ENCODE results near the gene TUT4. TPM values are rescaled to one million over a fixed set of nuclear protein-coding genes. Genes with fewer than 3 reads are reported as not detected.

The TUT4 gene
- total and polyA plus RNA-seq, 8 donors, result 37.5 to 138 (median 116) TPM

- intact Hi-C loops (cut with DNase I), result no loop called here
- H3K27ac ChIP-seq, result no peak overlapping the region
- no peak overlapping the region for H3K4me3 ChIP-seq
- ATAC-seq (no peak), DNase-seq (no peak)
- H3K4me1 ChIP-seq, result no peaks in the 10 kb centered on the region
- no peak for TF ChIP-seq CTCF (IDR thresholded peaks at IDR 0.05)
- peaks cover 0 to 17% of the 10 kb centered on the region in 2 donors for H3K36me3 ChIP-seq
- no peaks in the 10 kb centered on the region for H3K27me3 ChIP-seq
- no peaks in the 10 kb centered on the region for H3K9me3 ChIP-seq
These were observed 75.9 kb downstream of the TUT4 start for GRCh38 chr1:52476943-52477342.

GRCh38 chr1:52474807-52475206, 78.1 kb downstream of the TUT4 start:
- Histone ChIP-seq H3K4me1 (no peaks in the 10 kb centered on the region), H3K27ac (no peak overlapping the region), H3K36me3 (peaks cover 0 to 17% of the 10 kb centered on the region in 2 donors), H3K27me3 (no peaks in the 10 kb centered on the region), H3K9me3 (no peaks in the 10 kb centered on the region), H3K4me3 (no peak overlapping the region)
- intact Hi-C loops (cut with DNase I), result no loop called here
- ATAC-seq (no peak), DNase-seq (no peak)
- TF ChIP-seq CTCF (IDR thresholded peaks at IDR 0.05), result no peak

- intact Hi-C loops (cut with DNase I), result no loop called here
- DNase-seq, result no peak
These were observed 79.9 kb downstream of the TUT4 start for GRCh38 chr1:52473039-52473438.

GRCh38 chr1:52472384-52472783, 80.5 kb downstream of the TUT4 start:
- H3K27me3 ChIP-seq, result no peaks in the 10 kb centered on the region
- intact Hi-C loops (cut with DNase I), result no loop called here
- no peak overlapping the region for H3K27ac ChIP-seq
- DNase-seq (no peak), ATAC-seq (no peak)
- peaks cover 0 to 17% of the 10 kb centered on the region in 2 donors for H3K36me3 ChIP-seq
- no peaks in the 10 kb centered on the region for H3K4me1 ChIP-seq
- TF ChIP-seq CTCF (IDR thresholded peaks at IDR 0.05), result no peak
- H3K9me3 ChIP-seq, result no peaks in the 10 kb centered on the region
- H3K4me3 ChIP-seq, result no peak overlapping the region

More at GRCh38 chr1:52473039-52473438, 79.9 kb downstream of the TUT4 start:
- Histone ChIP-seq H3K4me1 (no peaks in the 10 kb centered on the region), H3K27ac (no peak overlapping the region), H3K36me3 (peaks cover 0 to 17% of the 10 kb centered on the region in 2 donors), H3K27me3 (no peaks in the 10 kb centered on the region), H3K9me3 (no peaks in the 10 kb centered on the region), H3K4me3 (no peak overlapping the region)
- TF ChIP-seq CTCF (IDR thresholded peaks at IDR 0.05), result no peak
- no peak for ATAC-seq

- Histone ChIP-seq H3K4me1 (no peaks in the 10 kb centered on the region), H3K27me3 (no peaks in the 10 kb centered on the region), H3K36me3 (peaks cover 0 to 9% of the 10 kb centered on the region in 2 donors), H3K4me3 (no peak overlapping the region), H3K9me3 (no peaks in the 10 kb centered on the region), H3K27ac (no peak overlapping the region)
- no peak for ATAC-seq
- no peak for TF ChIP-seq CTCF (IDR thresholded peaks at IDR 0.05)
- intact Hi-C loops (cut with DNase I), result no loop called here
- DNase-seq, result no peak
These were observed 83.8 kb downstream of the TUT4 start for GRCh38 chr1:52469108-52469507.

All from left lung (tissue), 10 donors.